ENCODE measurements around the gene CACNA1C.

DNA sequence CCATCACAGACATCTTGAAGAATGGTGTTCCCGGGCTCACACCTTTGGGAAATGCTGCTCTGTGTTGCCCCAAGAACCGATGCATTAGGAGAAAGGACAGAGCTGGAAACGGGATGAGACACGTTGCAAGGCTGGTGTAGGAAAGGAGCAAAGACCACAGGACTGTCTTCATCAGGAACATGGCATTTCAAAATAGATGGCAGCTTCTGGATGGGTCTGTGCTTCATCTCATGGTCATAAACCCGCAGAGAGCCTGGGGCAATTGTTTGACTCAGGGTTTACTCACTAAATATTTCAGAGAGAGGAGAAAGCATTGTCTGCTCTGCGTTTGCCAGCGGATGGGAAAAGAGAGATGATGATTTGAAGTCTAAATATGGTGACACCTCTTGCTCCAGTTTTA, 76.3 kb downstream of the CACNA1C start:
- TF ChIP-seq, protein P1, sequence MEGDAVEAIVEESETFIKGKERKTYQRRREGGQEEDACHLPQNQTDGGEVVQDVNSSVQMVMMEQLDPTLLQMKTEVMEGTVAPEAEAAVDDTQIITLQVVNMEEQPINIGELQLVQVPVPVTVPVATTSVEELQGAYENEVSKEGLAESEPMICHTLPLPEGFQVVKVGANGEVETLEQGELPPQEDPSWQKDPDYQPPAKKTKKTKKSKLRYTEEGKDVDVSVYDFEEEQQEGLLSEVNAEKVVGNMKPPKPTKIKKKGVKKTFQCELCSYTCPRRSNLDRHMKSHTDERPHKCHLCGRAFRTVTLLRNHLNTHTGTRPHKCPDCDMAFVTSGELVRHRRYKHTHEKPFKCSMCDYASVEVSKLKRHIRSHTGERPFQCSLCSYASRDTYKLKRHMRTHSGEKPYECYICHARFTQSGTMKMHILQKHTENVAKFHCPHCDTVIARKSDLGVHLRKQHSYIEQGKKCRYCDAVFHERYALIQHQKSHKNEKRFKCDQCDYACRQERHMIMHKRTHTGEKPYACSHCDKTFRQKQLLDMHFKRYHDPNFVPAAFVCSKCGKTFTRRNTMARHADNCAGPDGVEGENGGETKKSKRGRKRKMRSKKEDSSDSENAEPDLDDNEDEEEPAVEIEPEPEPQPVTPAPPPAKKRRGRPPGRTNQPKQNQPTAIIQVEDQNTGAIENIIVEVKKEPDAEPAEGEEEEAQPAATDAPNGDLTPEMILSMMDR (IDR thresholded peaks at IDR 0.05): no peak
- no peak for TF ChIP-seq POLR2A (IDR thresholded peaks at IDR 0.05)
